Measurements from ENCODE around the gene CD82.

The CD82 gene

DNA sequence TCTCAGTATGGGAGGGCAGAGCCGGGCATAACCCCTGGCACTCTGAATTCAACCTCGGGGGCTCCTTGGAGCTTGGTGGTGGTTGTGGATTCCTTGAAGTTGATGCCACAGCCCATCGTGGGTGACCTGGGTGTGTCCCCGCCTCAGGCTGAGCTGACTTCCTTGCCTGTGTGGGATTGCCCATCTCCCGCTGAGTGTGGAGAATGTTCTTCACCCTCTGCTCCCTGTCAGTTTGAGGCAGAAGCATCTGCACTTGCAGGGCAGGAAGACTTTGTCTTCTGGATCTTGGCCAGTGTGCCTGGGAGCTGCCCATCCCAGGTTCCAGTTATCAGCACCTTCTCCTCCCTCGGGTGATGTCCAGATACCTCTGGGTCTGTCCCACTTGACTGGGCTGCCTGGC lies 25.3 kb downstream of the CD82 start:
- TF ChIP-seq, protein P1, sequence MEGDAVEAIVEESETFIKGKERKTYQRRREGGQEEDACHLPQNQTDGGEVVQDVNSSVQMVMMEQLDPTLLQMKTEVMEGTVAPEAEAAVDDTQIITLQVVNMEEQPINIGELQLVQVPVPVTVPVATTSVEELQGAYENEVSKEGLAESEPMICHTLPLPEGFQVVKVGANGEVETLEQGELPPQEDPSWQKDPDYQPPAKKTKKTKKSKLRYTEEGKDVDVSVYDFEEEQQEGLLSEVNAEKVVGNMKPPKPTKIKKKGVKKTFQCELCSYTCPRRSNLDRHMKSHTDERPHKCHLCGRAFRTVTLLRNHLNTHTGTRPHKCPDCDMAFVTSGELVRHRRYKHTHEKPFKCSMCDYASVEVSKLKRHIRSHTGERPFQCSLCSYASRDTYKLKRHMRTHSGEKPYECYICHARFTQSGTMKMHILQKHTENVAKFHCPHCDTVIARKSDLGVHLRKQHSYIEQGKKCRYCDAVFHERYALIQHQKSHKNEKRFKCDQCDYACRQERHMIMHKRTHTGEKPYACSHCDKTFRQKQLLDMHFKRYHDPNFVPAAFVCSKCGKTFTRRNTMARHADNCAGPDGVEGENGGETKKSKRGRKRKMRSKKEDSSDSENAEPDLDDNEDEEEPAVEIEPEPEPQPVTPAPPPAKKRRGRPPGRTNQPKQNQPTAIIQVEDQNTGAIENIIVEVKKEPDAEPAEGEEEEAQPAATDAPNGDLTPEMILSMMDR (conservative IDR thresholded peaks at IDR 0.05; ENCODE audit: low read length): no peak
- no peak for DNase-seq (ENCODE audit: low read depth)
- no peak overlapping the region for H3K4me3 ChIP-seq (ENCODE audit: low read length)

- DNase-seq (ENCODE audit: low read depth): no peak
- TF ChIP-seq, protein P1 (conservative IDR thresholded peaks at IDR 0.05; ENCODE audit: low read length): no peak
- H3K4me3 ChIP-seq (ENCODE audit: low read length): no peak overlapping the region
Observed at GRCh38 chr11:44591557-44591956, 26.1 kb downstream of the CD82 start.

- TF ChIP-seq, protein P1 (conservative IDR thresholded peaks at IDR 0.05; ENCODE audit: low read length): no peak
- no peak overlapping the region for H3K4me3 ChIP-seq (ENCODE audit: low read length)
- DNase-seq (ENCODE audit: low read depth): peak; percentile 92
Observed at GRCh38 chr11:44592125-44592940, 26.9 kb downstream of the CD82 start.

DNA sequence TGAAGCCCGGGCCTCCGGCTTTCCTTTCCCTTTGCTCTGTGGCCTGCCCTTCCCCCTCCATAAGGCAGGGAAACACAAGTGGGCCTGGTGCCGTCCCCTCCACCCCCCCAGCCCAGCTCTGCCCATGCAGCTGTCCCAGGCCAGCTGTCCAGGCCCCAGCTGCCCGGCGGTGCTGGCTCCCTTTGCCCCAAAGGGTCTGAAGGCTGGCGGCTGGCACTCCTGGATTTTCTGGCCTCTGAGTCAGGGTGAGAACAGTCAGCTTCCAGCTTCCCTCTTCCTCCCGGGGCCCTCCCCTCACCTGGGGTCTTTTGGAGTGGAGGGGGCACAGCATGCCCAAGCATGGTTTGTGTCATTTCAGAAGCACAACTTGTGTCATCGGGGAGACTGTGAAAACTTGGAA lies 27.8 kb downstream of the CD82 start:
- DNase-seq (ENCODE audit: low read depth): no peak
- no peak overlapping the region for H3K4me3 ChIP-seq (ENCODE audit: low read length)
- TF ChIP-seq, protein P1 (conservative IDR thresholded peaks at IDR 0.05; ENCODE audit: low read length): no peak

- no peak overlapping the region for H3K4me3 ChIP-seq (ENCODE audit: low read length)
- no peak for DNase-seq (ENCODE audit: low read depth)
- TF ChIP-seq, protein P1 (conservative IDR thresholded peaks at IDR 0.05; ENCODE audit: low read length): no peak
Observed at GRCh38 chr11:44595006-44595405, 29.5 kb downstream of the CD82 start.

- TF ChIP-seq, protein P1 (conservative IDR thresholded peaks at IDR 0.05; ENCODE audit: low read length): no peak
- DNase-seq (ENCODE audit: low read depth): peak; percentile 27
- no peak overlapping the region for H3K4me3 ChIP-seq (ENCODE audit: low read length)
Observed at GRCh38 chr11:44595964-44596381, 30.5 kb downstream of the CD82 start.
